HepG2 (cell line): ENCODE data around the gene SIRT7. TPM values are rescaled to one million over a fixed set of nuclear protein-coding genes. Genes with fewer than 3 reads are reported as not detected.

Source experiments
- ATAC-seq: fragments of 200-7000 bp; cut with Tn5 transposase; 3 replicates; pipeline ENCODE4 v1.9.1; 2020; ENCODE audit warnings: mild to moderate bottlenecking, moderate library complexity
- BruUV-seq: library from RNA; stranded (reverse); fragments of 400-500 nt; replicated peaks from 2 replicates; lab custom pipeline; 2021; lab: Mats Ljungman, UMichigan
- CTCF ChIA-PET: fragments of 300-600 bp; formaldehyde crosslinking; extraction: SDS; loops from one replicate; lab custom pipeline; 2021; ENCODE audit warnings: low total read pairs, inconsistent platforms, low intra/inter-chr PET ratio; lab: Yijun Ruan, JAX
- POLR2A ChIA-PET: fragments of 350-600 bp; sonication (Branson Sonifier 250); formaldehyde crosslinking; loops from one replicate; lab custom pipeline; 2020; ENCODE audit warnings: antibody characterized with exemption, inconsistent platforms; lab: Yijun Ruan, JAX
- DNase-seq: peaks from one replicate; pipeline ENCODE4 v3.0.0-alpha.2; 2015; ENCODE audit warnings: low spot score
- FAIRE-seq: peaks from 3 replicates; lab custom pipeline; 2011; peaks lifted over from hg19 to GRCh38; lab: Jason Lieb, UNC
- H2AFZ ChIP-seq: one replicate; pipeline ENCODE4 v1.6.1; 2011; ENCODE audit warnings: low read length, inconsistent platforms
- H3K27ac ChIP-seq: fragments of 300-600 bp; 3 replicates; pipeline ENCODE4 v1.8.0; 2011; ENCODE audit warnings: mixed run types, mild to moderate bottlenecking, mixed read lengths, low read length, inconsistent platforms; ENCODE audit not compliant: insufficient read depth; ENCODE audit errors: extremely low read length
- H3K27me3 ChIP-seq, 2 experiments: fragments of 200-600 bp in 1 of 2; 2 replicates in 1 of 2; 3 replicates in 1 of 2; pipeline versions ENCODE4 v1.6.0 to v1.8.0; 2011; ENCODE audit warnings: low read length in 2 of 2, mild to moderate bottlenecking in 2 of 2, moderate library complexity in 2 of 2, inconsistent platforms in 1 of 2; ENCODE audit not compliant: insufficient read depth in 2 of 2, control insufficient read depth in 1 of 2
- H3K36me3 ChIP-seq, 2 experiments: fragments of 200-600 bp in 1 of 2; replicated peaks in 1 of 2; 2 replicates in 1 of 2; 3 replicates in 1 of 2; pipeline versions ENCODE4 v1.5.1 to v1.8.0; 2011; ENCODE audit warnings: low read length in 2 of 2, inconsistent platforms in 1 of 2; ENCODE audit not compliant: insufficient read depth in 2 of 2, control insufficient read depth in 1 of 2
- H3K4me1 ChIP-seq: 2 replicates; pipeline ENCODE4 v1.5.1; 2012; ENCODE audit warnings: low read length, inconsistent platforms; ENCODE audit not compliant: insufficient read depth
- H3K4me2 ChIP-seq: 2 replicates; pipeline ENCODE4 v1.6.0; 2011; ENCODE audit warnings: low read depth, low read length, inconsistent platforms
- H3K4me3 ChIP-seq, 3 experiments: fragments of 200-600 bp in 1 of 3; sonication (generic), shearing (Covaris generic) in 1 of 3; replicated peaks in 1 of 3; 2 replicates each; pipeline ENCODE4 v1.5.1; 2011 to 2016; ENCODE audit warnings: low read length in 3 of 3, inconsistent platforms in 2 of 3, low read depth in 2 of 3, mild to moderate bottlenecking in 2 of 3, control low read depth in 1 of 3, mixed read lengths in 1 of 3; ENCODE audit not compliant: insufficient read depth in 1 of 3
- H3K79me2 ChIP-seq: one replicate; pipeline ENCODE4 v1.6.1; 2011; ENCODE audit warnings: low read length, inconsistent platforms; ENCODE audit not compliant: insufficient read depth
- H3K9ac ChIP-seq: 2 replicates; pipeline ENCODE4 v1.6.0; 2011; ENCODE audit warnings: mild to moderate bottlenecking, low read depth, low read length, inconsistent platforms; ENCODE audit not compliant: insufficient read depth
- H3K9me3 ChIP-seq: 2 replicates; pipeline ENCODE4 v1.5.1; 2012; ENCODE audit warnings: mild to moderate bottlenecking, low read length
- H4K20me1 ChIP-seq: 2 replicates; pipeline ENCODE4 v1.6.0; 2011; ENCODE audit warnings: inconsistent platforms, mild to moderate bottlenecking, low read length, moderate library complexity; ENCODE audit not compliant: insufficient read depth
- EEA1 ChIP-seq: sonication (generic); formaldehyde crosslinking; IDR thresholded peaks from 2 replicates; pipeline ENCODE4 v1.5.1; 2020; ENCODE audit warnings: mild to moderate bottlenecking, missing genetic modification reagents, borderline replicate concordance
- KDM4B ChIP-seq: sonication (generic); formaldehyde crosslinking; IDR thresholded peaks from 2 replicates; pipeline ENCODE4 v1.4.0; 2020; ENCODE audit warnings: missing genetic modification reagents
- NR2C2 ChIP-seq: sonication (generic); formaldehyde crosslinking; IDR thresholded peaks from 2 replicates; pipeline ENCODE4 v1.4.0; 2020; ENCODE audit warnings: missing genetic modification reagents, mild to moderate bottlenecking, moderate library complexity, borderline replicate concordance
- NR3C1 ChIP-seq: sonication (generic); formaldehyde crosslinking; IDR thresholded peaks from 2 replicates; pipeline ENCODE4 v1.4.0; 2020; ENCODE audit warnings: missing genetic modification reagents
- POLR2G ChIP-seq: fragments of 200-400 bp; formaldehyde crosslinking; IDR thresholded peaks from 2 replicates; pipeline ENCODE4 v1.6.1; 2018; ENCODE audit warnings: mild to moderate bottlenecking, low read depth, low read length, moderate library complexity
- ZBTB39 ChIP-seq: sonication (generic); formaldehyde crosslinking; IDR thresholded peaks from 2 replicates; pipeline ENCODE4 v1.5.0; 2020; ENCODE audit warnings: missing genetic modification reagents
- ZBTB49 ChIP-seq: sonication (generic); formaldehyde crosslinking; IDR thresholded peaks from 2 replicates; pipeline ENCODE4 v1.4.0; 2020; ENCODE audit warnings: missing genetic modification reagents, borderline replicate concordance
- ZBTB8A ChIP-seq: sonication (generic); formaldehyde crosslinking; IDR thresholded peaks from 2 replicates; pipeline ENCODE4 v1.4.0; 2020; ENCODE audit warnings: mild to moderate bottlenecking, low read depth, missing genetic modification reagents, borderline replicate concordance
- ZFP82 ChIP-seq: sonication (generic); formaldehyde crosslinking; IDR thresholded peaks from 2 replicates; pipeline ENCODE4 v1.5.1; 2020; ENCODE audit warnings: mild to moderate bottlenecking, missing genetic modification reagents, borderline replicate concordance
- ZNF17 ChIP-seq: sonication (generic); formaldehyde crosslinking; IDR thresholded peaks from 2 replicates; pipeline ENCODE4 v1.5.0; 2020; ENCODE audit warnings: mild to moderate bottlenecking, missing genetic modification reagents
- ZNF350 ChIP-seq: sonication (generic); formaldehyde crosslinking; IDR thresholded peaks from 2 replicates; pipeline ENCODE4 v1.4.0; 2020; ENCODE audit warnings: mild to moderate bottlenecking, low read depth, missing genetic modification reagents, borderline replicate concordance
- ZNF619 ChIP-seq: sonication (generic); formaldehyde crosslinking; IDR thresholded peaks from 2 replicates; pipeline ENCODE4 v1.4.0; 2020; ENCODE audit warnings: mild to moderate bottlenecking, missing genetic modification reagents
- WGBS: methylation state at CpG from one replicate; pipeline ENCODE4 v1.1.6; 2017; ENCODE audit warnings: low lambda C conversion rate; 5-methylcytosine and 5-hydroxymethylcytosine counted together
- in situ Hi-C: cut with HindIII; loops from 2 replicates; pipeline ENCODE4 v1.10.0; 2017; ENCODE audit warnings: low pct_unique_long_range_greater_than_20kb; ENCODE audit not compliant: extremely low pct_ligation_motif_present
- intact Hi-C: fragments of 100-400 bp; cut with micrococcal nuclease; formaldehyde crosslinking; loops from one replicate; pipeline ENCODE4 v1.10.0; 2022; ENCODE audit not compliant: unreplicated experiment
- polyA plus RNA-seq, 8 experiments: library from polyadenylated mRNA; depleted of rRNA in 3 of 8; stranded (reverse) in 7 of 8; unstranded in 1 of 8; fragments of >200 nt; fragmentation: Illumina TruSeq in 4 of 8; extraction: Trizol in 4 of 8; gene quantifications; 2 replicates each; pipeline versions ENCODE4 v1.2.1 to v1.2.3, GENCODE V29; 2011 to 2016; ENCODE audit warnings: low read depth in 4 of 8, missing spikeins in 1 of 8, mixed read lengths in 1 of 8; ENCODE audit not compliant: insufficient read depth in 1 of 8
- total RNA-seq, 5 experiments: library from RNA; depleted of rRNA; stranded (reverse); fragments of >200 nt; fragmentation: Illumina TruSeq; extraction: Trizol; gene quantifications; 2 replicates each; pipeline ENCODE4 v1.2.3, GENCODE V29; 2016; ENCODE audit warnings: low read depth in 1 of 5
- TF ChIP-seq, protein P1 (sequence below): sonication (generic); formaldehyde crosslinking; conservative IDR thresholded peaks from 2 replicates; pipeline ENCODE4 v1.5.0; 2020; ENCODE audit warnings: missing genetic modification reagents
- TF ChIP-seq, protein P2 (sequence below): IDR thresholded peaks from 2 replicates; pipeline ENCODE4 v1.6.1; 2018; ENCODE audit warnings: missing genetic modification reagents, mild to moderate bottlenecking, missing compliant biosample characterization

Gene SIRT7
- total and polyA plus RNA-seq, 2 of the 13 experiments (the other 11 are each of a cell fraction or from before 2014, with no cell fraction given) = 8.3 to 24.8 TPM

GRCh38 chr17:81967244-81967532 lies 49.2 kb upstream of the SIRT7 start (continued):
- no peak for TF ChIP-seq ZFP82 (CRISPR knock-in tag)
- TF ChIP-seq EEA1 (CRISPR knock-in tag) = 0 out of 2 replicates have a peak, but pooled peaks have one; percentile 24
- peak; percentile 80 for TF ChIP-seq ZNF17
- 0 out of 2 replicates have a peak, but pooled peaks have one; percentile 43 for TF ChIP-seq ZNF350 (CRISPR knock-in tag)
- peak; percentile 12 for TF ChIP-seq POLR2G

- Histone ChIP-seq H2AFZ (no peak overlapping the region), H3K4me3 (peak overlapping the region; percentile 44 to 74 (median 48)), H3K4me2 (peak overlapping the region; percentile 89), H3K27me3 (no peaks in the 10 kb centered on the region), H3K4me1 (peaks cover 80% of the 10 kb centered on the region), H3K9me3 (no peaks in the 10 kb centered on the region), H3K36me3 (no peaks in the 10 kb centered on the region), H3K9ac (peak overlapping the region; percentile 80), H3K79me2 (peaks cover 21% of the 10 kb centered on the region), H3K27ac (peak overlapping the region; percentile 75), H4K20me1 (no peaks in the 10 kb centered on the region)
- CTCF ChIA-PET = no interaction called here
- no TSS peak for BruUV-seq
- peak; percentile 80 for ATAC-seq
- in situ Hi-C loops = no loop called here
- POLR2A ChIA-PET = interaction anchor here (0.6 to 4.6 kb wide), 23 partner anchors 7 to 307 kb away, joined by 3 to 356 read pairs (median 6); partner anchors contain the start of genes ALYREF, ANAPC11, ASPSCR1 and CENPX
- intact Hi-C loops = no loop called here
- DNase-seq = peak; percentile 89
- FAIRE-seq = no peak
- WGBS = 44% methylated on average over 28 of the region's 41 CpGs
- TF ChIP-seq, protein P1, sequence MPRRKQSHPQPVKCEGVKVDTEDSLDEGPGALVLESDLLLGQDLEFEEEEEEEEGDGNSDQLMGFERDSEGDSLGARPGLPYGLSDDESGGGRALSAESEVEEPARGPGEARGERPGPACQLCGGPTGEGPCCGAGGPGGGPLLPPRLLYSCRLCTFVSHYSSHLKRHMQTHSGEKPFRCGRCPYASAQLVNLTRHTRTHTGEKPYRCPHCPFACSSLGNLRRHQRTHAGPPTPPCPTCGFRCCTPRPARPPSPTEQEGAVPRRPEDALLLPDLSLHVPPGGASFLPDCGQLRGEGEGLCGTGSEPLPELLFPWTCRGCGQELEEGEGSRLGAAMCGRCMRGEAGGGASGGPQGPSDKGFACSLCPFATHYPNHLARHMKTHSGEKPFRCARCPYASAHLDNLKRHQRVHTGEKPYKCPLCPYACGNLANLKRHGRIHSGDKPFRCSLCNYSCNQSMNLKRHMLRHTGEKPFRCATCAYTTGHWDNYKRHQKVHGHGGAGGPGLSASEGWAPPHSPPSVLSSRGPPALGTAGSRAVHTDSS (CRISPR knock-in tag) = no peak
- TF ChIP-seq NR3C1 (CRISPR knock-in tag) (no peak), ZBTB8A (CRISPR knock-in tag) (no peak), ZBTB49 (CRISPR knock-in tag) (no peak), ZNF619 (CRISPR knock-in tag) (peak; percentile 59), NR2C2 (CRISPR knock-in tag) (peak; percentile 64; the same call in 1 of the 2 replicates), KDM4B (CRISPR knock-in tag) (no peak; the same call in 1 of the 2 replicates), ZBTB39 (CRISPR knock-in tag) (no peak)
- TF ChIP-seq, protein P2, sequence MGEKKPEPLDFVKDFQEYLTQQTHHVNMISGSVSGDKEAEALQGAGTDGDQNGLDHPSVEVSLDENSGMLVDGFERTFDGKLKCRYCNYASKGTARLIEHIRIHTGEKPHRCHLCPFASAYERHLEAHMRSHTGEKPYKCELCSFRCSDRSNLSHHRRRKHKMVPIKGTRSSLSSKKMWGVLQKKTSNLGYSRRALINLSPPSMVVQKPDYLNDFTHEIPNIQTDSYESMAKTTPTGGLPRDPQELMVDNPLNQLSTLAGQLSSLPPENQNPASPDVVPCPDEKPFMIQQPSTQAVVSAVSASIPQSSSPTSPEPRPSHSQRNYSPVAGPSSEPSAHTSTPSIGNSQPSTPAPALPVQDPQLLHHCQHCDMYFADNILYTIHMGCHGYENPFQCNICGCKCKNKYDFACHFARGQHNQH (CRISPR knock-in tag) = peak; percentile 89
These were observed 48.6 kb upstream of the SIRT7 start for GRCh38 chr17:81966343-81967243.
